Measurements from ENCODE around the gene GSG1L.

Gene GSG1L

GRCh38 chr16:27767971-27768591 lies 295.4 kb downstream of the GSG1L start:
- DNase-seq: no peak

GRCh38 chr16:27767081-27767480 lies 296.4 kb downstream of the GSG1L start:
- no peak for DNase-seq

- DNase-seq: no peak
These were observed 297.1 kb downstream of the GSG1L start for GRCh38 chr16:27766236-27766925.

GRCh38 chr16:27764869-27765675 lies 298.4 kb downstream of the GSG1L start:
- DNase-seq: no peak

GRCh38 chr16:27764427-27764826 lies 299.1 kb downstream of the GSG1L start:
- DNase-seq: no peak

GRCh38 chr16:27762441-27762840 lies 301.1 kb downstream of the GSG1L start:
- DNase-seq: no peak

- no peak for DNase-seq
These were observed 301.7 kb downstream of the GSG1L start for GRCh38 chr16:27761816-27762215.

- no peak for DNase-seq
These were observed 302.7 kb downstream of the GSG1L start for GRCh38 chr16:27760789-27761176.

GRCh38 chr16:27759967-27760788 lies 303.3 kb downstream of the GSG1L start:
- no peak for DNase-seq

- no peak for DNase-seq
These were observed 304.1 kb downstream of the GSG1L start for GRCh38 chr16:27759301-27759871.

- DNase-seq: no peak
These were observed 305.0 kb downstream of the GSG1L start for GRCh38 chr16:27758544-27758943.

GRCh38 chr16:27756206-27756970 lies 307.1 kb downstream of the GSG1L start:
- DNase-seq: no peak

- no peak for DNase-seq
These were observed 308.5 kb downstream of the GSG1L start for GRCh38 chr16:27754788-27755690.

- no peak for DNase-seq
These were observed 310.0 kb downstream of the GSG1L start for GRCh38 chr16:27753563-27753962.

GRCh38 chr16:27752241-27752640 lies 311.3 kb downstream of the GSG1L start:
- DNase-seq: no peak

GRCh38 chr16:27751676-27752075 lies 311.8 kb downstream of the GSG1L start:
- no peak for DNase-seq

- no peak for DNase-seq
These were observed 312.3 kb downstream of the GSG1L start for GRCh38 chr16:27751233-27751632.

- DNase-seq: no peak
These were observed 313.6 kb downstream of the GSG1L start for GRCh38 chr16:27749946-27750345.

GRCh38 chr16:27749547-27749875 lies 314.0 kb downstream of the GSG1L start:
- DNase-seq: no peak

GRCh38 chr16:27748868-27749546 lies 314.5 kb downstream of the GSG1L start:
- no peak for DNase-seq

Data from NCI-H2081 treated with DMSO at 0.1 percent for 48 hours (cell line).